Measurements from ENCODE around the gene SALL1.

SALL1 gene

GRCh38 chr16:51107742-51108141 is 43.3 kb downstream of the SALL1 start:
- no peak for DNase-seq

- no peak for DNase-seq
Measured at GRCh38 chr16:51106535-51106934, 44.5 kb downstream of the SALL1 start.

GRCh38 chr16:51103590-51103989 is 47.5 kb downstream of the SALL1 start:
- no peak for DNase-seq

GRCh38 chr16:51097729-51098128 is 53.3 kb downstream of the SALL1 start:
- DNase-seq = no peak

GRCh38 chr16:51095890-51096626 is 55.0 kb downstream of the SALL1 start:
- no peak for DNase-seq

- DNase-seq = no peak
Measured at GRCh38 chr16:51095084-51095881, 55.8 kb downstream of the SALL1 start.

GRCh38 chr16:51093726-51094280 is 57.3 kb downstream of the SALL1 start:
- DNase-seq = no peak
